Endothelial cell of umbilical vein (primary cell): Measurements from ENCODE around the gene GRIK1. TPM values are rescaled to one million over a fixed set of nuclear protein-coding genes. Genes with fewer than 3 reads are reported as not detected.

Experiments used
- BruUV-seq: library from RNA; stranded (reverse); fragments of 400-500 nt; replicated peaks from 2 replicates; lab custom pipeline; 2021; lab: Mats Ljungman, UMichigan
- CTCF ChIA-PET: fragments of 300-600, 350-600 bp; sonication (Branson Sonifier 250); formaldehyde crosslinking; loops from one replicate; lab custom pipeline; 2021; ENCODE audit warnings: antibody characterized with exemption, inconsistent platforms; lab: Charles Lee
- POLR2A ChIA-PET: fragments of 300-600, 350-600 bp; sonication (Branson Sonifier 250); formaldehyde crosslinking; loops from one replicate; lab custom pipeline; 2021; ENCODE audit warnings: antibody characterized with exemption, inconsistent platforms; lab: Charles Lee
- DNase-seq: peaks from one replicate; pipeline ENCODE4 v3.0.0-alpha.2; 2011; ENCODE audit warnings: low read depth, low spot score
- FAIRE-seq: peaks from 2 replicates; lab custom pipeline; 2011; peaks lifted over from hg19 to GRCh38; lab: Jason Lieb, UNC
- H2AFZ ChIP-seq: 2 replicates; pipeline ENCODE4 v1.6.0; 2012; ENCODE audit warnings: low read depth, low read length, control low read depth, inconsistent platforms
- H3K27ac ChIP-seq: 2 replicates; pipeline ENCODE4 v1.5.1; 2011; ENCODE audit warnings: low read depth, mild to moderate bottlenecking, control low read depth, low read length, moderate library complexity; ENCODE audit not compliant: insufficient read depth
- H3K27me3 ChIP-seq, 2 experiments: 2 replicates each; pipeline versions ENCODE4 v1.6.0 to v1.6.1; 2011; ENCODE audit warnings: low read length in 2 of 2, mixed read lengths in 1 of 2; ENCODE audit not compliant: control insufficient read depth in 2 of 2, insufficient read depth in 2 of 2
- H3K36me3 ChIP-seq, 2 experiments: 2 replicates in 1 of 2; 3 replicates in 1 of 2; pipeline ENCODE4 v1.5.1; 2011; ENCODE audit warnings: low read length in 2 of 2, mild to moderate bottlenecking in 1 of 2, moderate library complexity in 1 of 2; ENCODE audit not compliant: control insufficient read depth in 2 of 2, insufficient read depth in 2 of 2; ENCODE audit errors: extremely low read depth in 1 of 2
- H3K4me1 ChIP-seq: 3 replicates; pipeline ENCODE4 v1.5.1; 2011; ENCODE audit warnings: mild to moderate bottlenecking, low read length; ENCODE audit not compliant: control insufficient read depth, insufficient read depth; ENCODE audit errors: extremely low read depth
- H3K4me2 ChIP-seq: 2 replicates; pipeline ENCODE4 v1.6.1; 2011; ENCODE audit warnings: low read length, control low read depth, mixed read lengths; ENCODE audit not compliant: insufficient read depth
- H3K4me3 ChIP-seq, 3 experiments: fragments of 200-600 bp in 1 of 3; sonication (generic), shearing (Covaris generic) in 1 of 3; replicated peaks in 1 of 3; 2 replicates each; pipeline ENCODE4 v1.5.1; 2011 to 2016; ENCODE audit warnings: control low read depth in 3 of 3, low read length in 3 of 3, mild to moderate bottlenecking in 2 of 3, inconsistent platforms in 1 of 3, low read depth in 1 of 3, moderate library complexity in 1 of 3; ENCODE audit not compliant: insufficient read depth in 1 of 3
- H3K79me2 ChIP-seq: 2 replicates; pipeline ENCODE4 v1.6.0; 2012; ENCODE audit warnings: low read length, inconsistent platforms; ENCODE audit not compliant: control insufficient read depth, insufficient read depth
- H3K9ac ChIP-seq: replicated peaks from 2 replicates; pipeline ENCODE3; 2011; ENCODE audit warnings: low read length, control low read depth; ENCODE audit not compliant: insufficient read depth; ENCODE audit errors: extremely low read depth
- H3K9me1 ChIP-seq: replicated peaks from 3 replicates; pipeline ENCODE4 v1.6.0; 2011; ENCODE audit warnings: mild to moderate bottlenecking, low read length; ENCODE audit not compliant: control insufficient read depth, insufficient read depth; ENCODE audit errors: extremely low read depth
- H3K9me3 ChIP-seq: replicated peaks from 2 replicates; pipeline ENCODE4 v1.5.1; 2012; ENCODE audit warnings: low read length, inconsistent platforms; ENCODE audit not compliant: control insufficient read depth, insufficient read depth
- H4K20me1 ChIP-seq: replicated peaks from 2 replicates; pipeline ENCODE3; 2011; ENCODE audit warnings: mild to moderate bottlenecking, low read length; ENCODE audit not compliant: control insufficient read depth, insufficient read depth; ENCODE audit errors: extremely low read depth
- CTCF ChIP-seq, 2 donors: IDR thresholded peaks; 1 replicate in 1 of 2; 2 replicates in 1 of 2; pipeline ENCODE4 v1.5.1; 2011; ENCODE audit warnings: low read length in 2 of 2, mild to moderate bottlenecking in 2 of 2, moderate library complexity in 2 of 2, control low read depth in 1 of 2, inconsistent platforms in 1 of 2, low read depth in 1 of 2; ENCODE audit not compliant: insufficient read depth in 1 of 2; ENCODE audit errors: extremely low read depth in 1 of 2
- EZH2 ChIP-seq: IDR thresholded peaks from 2 replicates; pipeline ENCODE4 v1.6.1; 2012; ENCODE audit warnings: borderline replicate concordance, low read depth, mild to moderate bottlenecking, moderate library complexity, low read length, inconsistent platforms; ENCODE audit not compliant: severe bottlenecking
- FOS ChIP-seq: IDR thresholded peaks from 2 replicates; pipeline ENCODE4 v1.6.1; 2011; ENCODE audit warnings: mild to moderate bottlenecking, low read length, moderate library complexity, borderline replicate concordance; ENCODE audit not compliant: insufficient read depth
- GATA2 ChIP-seq: IDR thresholded peaks from 2 replicates; pipeline ENCODE4 v1.7.0; 2011; ENCODE audit warnings: low read depth, mild to moderate bottlenecking, moderate library complexity, mixed read lengths, low read length; ENCODE audit not compliant: insufficient read length, insufficient read depth
- JUN ChIP-seq: IDR thresholded peaks from 2 replicates; pipeline ENCODE4 v1.6.1; 2011; ENCODE audit warnings: borderline replicate concordance, low read depth; ENCODE audit not compliant: insufficient read length, insufficient read depth
- MAX ChIP-seq: IDR thresholded peaks from 2 replicates; pipeline ENCODE4 v1.6.1; 2011; ENCODE audit not compliant: insufficient read depth, insufficient read length
- MYC ChIP-seq: IDR thresholded peaks from one replicate; pipeline ENCODE4 v1.6.1; 2011; ENCODE audit warnings: mild to moderate bottlenecking, low read depth, low read length
- POLR2A ChIP-seq: IDR thresholded peaks from 2 replicates; pipeline ENCODE4 v1.6.1; 2012; ENCODE audit warnings: low read depth, mild to moderate bottlenecking, control low read depth, low read length
- POLR2AphosphoS5 ChIP-seq: IDR thresholded peaks from 2 replicates; pipeline ENCODE4 v1.6.1; 2012; ENCODE audit warnings: low read depth, mild to moderate bottlenecking, control low read depth, low read length, moderate library complexity; ENCODE audit not compliant: insufficient read depth
- dilution Hi-C: fragments of 300-500 bp; cut with MboI; formaldehyde crosslinking; loops from one replicate; pipeline ENCODE4 v1.15.0; 2019; ENCODE audit warnings: low sequenced_read_pairs; ENCODE audit not compliant: extremely low pct_ligation_motif_present
- intact Hi-C: fragments of 100-400 bp; cut with micrococcal nuclease; formaldehyde crosslinking; loops from one replicate; pipeline ENCODE4 v1.10.0; 2022
- polyA plus RNA-seq, 4 experiments: library from polyadenylated mRNA; depleted of rRNA in 3 of 4; stranded (reverse) in 3 of 4; unstranded in 1 of 4; fragments of >200 nt; gene quantifications; 2 replicates each; pipeline versions ENCODE4 v1.2.1 to v1.2.3, GENCODE V29; 2011 to 2012; ENCODE audit warnings: missing spikeins in 1 of 4
- total RNA-seq: library from RNA; stranded (reverse); gene quantifications from 2 replicates; pipeline ENCODE4 v1.2.3, GENCODE V29; 2021

The GRIK1 gene
- total and polyA plus RNA-seq, 2 donors (not counting 3 experiments of a cell fraction or from before 2014, with no cell fraction given), result not detected

- no peaks in the 10 kb centered on the region for H3K9me3 ChIP-seq
- no peak overlapping the region for H3K9ac ChIP-seq
- intact Hi-C loops, result no loop called here
- DNase-seq (no peak), FAIRE-seq (no peak)
- H4K20me1 ChIP-seq, result no peaks in the 10 kb centered on the region
- TF ChIP-seq CTCF (IDR thresholded peaks at IDR 0.05; ENCODE audit: extremely low read depth in 1 of 2, insufficient read depth in 1 of 2, low read depth in 1 of 2, low read length in 2 of 2), result no peak
- H3K27me3 ChIP-seq, result no peaks in the 10 kb centered on the region
- no peaks in the 10 kb centered on the region for H3K36me3 ChIP-seq
- no peak overlapping the region for H3K4me3 ChIP-seq
- H3K79me2 ChIP-seq, result no peaks in the 10 kb centered on the region
- BruUV-seq, result no TSS peak
- ChIA-PET CTCF (no interaction called here), POLR2A (no interaction called here)
- no peak overlapping the region for H2AFZ ChIP-seq
- H3K4me2 ChIP-seq, result no peak overlapping the region
- H3K4me1 ChIP-seq, result no peaks in the 10 kb centered on the region
- H3K9me1 ChIP-seq, result no peaks in the 10 kb centered on the region
- dilution Hi-C loops, result no loop called here
- H3K27ac ChIP-seq, result no peak overlapping the region
Measured at GRCh38 chr21:29718081-29718815, 221.5 kb downstream of the GRIK1 start.

- no peak for FAIRE-seq
- no peak overlapping the region for H3K4me2 ChIP-seq
- H4K20me1 ChIP-seq, result no peaks in the 10 kb centered on the region
- H3K4me1 ChIP-seq, result no peaks in the 10 kb centered on the region
- no peak for DNase-seq
- H2AFZ ChIP-seq, result no peak overlapping the region
- no peaks in the 10 kb centered on the region for H3K9me1 ChIP-seq
- CTCF ChIA-PET, result no interaction called here
- H3K27ac ChIP-seq, result no peak overlapping the region
- no peak overlapping the region for H3K4me3 ChIP-seq
- H3K79me2 ChIP-seq, result no peaks in the 10 kb centered on the region
- no TSS peak for BruUV-seq
- dilution Hi-C loops, result no loop called here
- no peaks in the 10 kb centered on the region for H3K36me3 ChIP-seq
- no peaks in the 10 kb centered on the region for H3K9me3 ChIP-seq
- no peak for TF ChIP-seq MYC
- no peak for TF ChIP-seq CTCF (IDR thresholded peaks at IDR 0.05; ENCODE audit: extremely low read depth in 1 of 2, insufficient read depth in 1 of 2, low read depth in 1 of 2, low read length in 2 of 2)
- no peak for TF ChIP-seq EZH2
- TF ChIP-seq POLR2A, result no peak
- TF ChIP-seq POLR2AphosphoS5, result no peak
- no peak for TF ChIP-seq JUN
- no peak for TF ChIP-seq FOS
- no peak for TF ChIP-seq MAX
- no peak for TF ChIP-seq GATA2
- intact Hi-C loops, result no loop called here
- H3K27me3 ChIP-seq, result no peaks in the 10 kb centered on the region
- H3K9ac ChIP-seq, result no peak overlapping the region
- POLR2A ChIA-PET, result no interaction called here
Measured at GRCh38 chr21:29717659-29718058, 222.1 kb downstream of the GRIK1 start.
